ENCODE results near the gene FIGNL1. TPM values are rescaled to one million over a fixed set of nuclear protein-coding genes. Genes with fewer than 3 reads are reported as not detected.
A peak's percentile ranks its signal among the peaks of the same experiment; 100 is the strongest.

The FIGNL1 gene
- polyA plus RNA-seq, 2 of the 4 experiments (the other 2 are of a cell fraction), result 25.4 to 27.9 TPM

- peaks cover 11% of the 10 kb centered on the region; the same call in 1 of the 3 replicates for H3K4me1 ChIP-seq
- H3K27ac ChIP-seq, result peak overlapping the region; percentile 78 to 88
- DNase-seq (ENCODE audit: low read depth in 1 of 2, low spot score in 1 of 2) (no peak), FAIRE-seq (no peak), ATAC-seq (peak in 1 of 2 experiments; percentile 10; a peak in 2 of 6 replicates)
- WGBS (ENCODE audit: missing lambda C conversion rate), result 20% methylated on average over 5 of the region's 5 CpGs
- H3K4me3 ChIP-seq, result peak overlapping the region; percentile 90
- TF ChIP-seq NR3C1 (IDR thresholded peaks at IDR 0.05) (no peak), SMC3 (IDR thresholded peaks at IDR 0.05) (no peak), CHD2 (IDR thresholded peaks at IDR 0.05; ENCODE audit: low read length, partially characterized antibody) (no peak), ZSCAN20 (CRISPR knock-in tag; IDR thresholded peaks at IDR 0.05) (no peak), RNF2 (IDR thresholded peaks at IDR 0.05; ENCODE audit: borderline replicate concordance, low read depth) (no peak), ZFP36 (IDR thresholded peaks at IDR 0.05; ENCODE audit: borderline replicate concordance, partially characterized antibody) (no peak), BCL3 (IDR thresholded peaks at IDR 0.05) (no peak), USF2 (IDR thresholded peaks at IDR 0.05) (no peak), GATA3 (IDR thresholded peaks at IDR 0.05; ENCODE audit: borderline replicate concordance) (no peak), SREBF2 (IDR thresholded peaks at IDR 0.05) (no peak), RFX5 (IDR thresholded peaks at IDR 0.05) (no peak), HOXB5 (CRISPR knock-in tag; IDR thresholded peaks at IDR 0.05) (no peak), HDAC2 (IDR thresholded peaks at IDR 0.05) (no peak), JUN (IDR thresholded peaks at IDR 0.05) (no peak), MAX (IDR thresholded peaks at IDR 0.05) (no peak), PBX3 (IDR thresholded peaks at IDR 0.05) (no peak), KDM1A (IDR thresholded peaks at IDR 0.05; ENCODE audit: low read depth) (no peak), NPAS2 (CRISPR knock-in tag; IDR thresholded peaks at IDR 0.05; ENCODE audit: borderline replicate concordance) (no peak), CEBPB (IDR thresholded peaks at IDR 0.05) (no peak)
- POLR2A ChIA-PET, result no interaction called here
- CTCF ChIA-PET, result interaction anchor here (0.7 to 1.2 kb wide), 5 partner anchors 14 to 714 kb away, joined by 3 to 4 read pairs (median 3); no protein-coding TSS in a partner anchor
- peak overlapping the region; percentile 97 for H3K4me2 ChIP-seq
- no peaks in the 10 kb centered on the region for H3K9me3 ChIP-seq
Observed at GRCh38 chr7:50449501-50449880, 659 bp downstream of the FIGNL1 start.

- no peak for FAIRE-seq
- POLR2A ChIA-PET, result no interaction called here
- no peak for TF ChIP-seq RARB (CRISPR knock-in tag; IDR thresholded peaks at IDR 0.05)
- TF ChIP-seq CBX2 (IDR thresholded peaks at IDR 0.05; ENCODE audit: borderline replicate concordance, low read depth), result no peak
- TF ChIP-seq CBX8 (IDR thresholded peaks at IDR 0.05), result no peak
- TF ChIP-seq POLR2A (IDR thresholded peaks at IDR 0.05; ENCODE audit: low read length), result no peak
- no peak for TF ChIP-seq HOXB5 (CRISPR knock-in tag; IDR thresholded peaks at IDR 0.05)
- TF ChIP-seq NFE2L2 (conservative IDR thresholded peaks at IDR 0.05; ENCODE audit: low read length), result no peak
- no peak for TF ChIP-seq REST (IDR thresholded peaks at IDR 0.05)
- TF ChIP-seq POLR2AphosphoS2 (conservative IDR thresholded peaks at IDR 0.05; ENCODE audit: low read length), result no peak
- TF ChIP-seq ELK1 (IDR thresholded peaks at IDR 0.05; ENCODE audit: low read depth, low read length), result no peak
- TF ChIP-seq FOXS1 (CRISPR knock-in tag; IDR thresholded peaks at IDR 0.05), result no peak
- TF ChIP-seq JUN (IDR thresholded peaks at IDR 0.05), result no peak
- no peak for TF ChIP-seq HDAC2 (IDR thresholded peaks at IDR 0.05)
- no peak for TF ChIP-seq CEBPB (IDR thresholded peaks at IDR 0.05)
- TF ChIP-seq HMGXB4 (CRISPR knock-in tag; IDR thresholded peaks at IDR 0.05; ENCODE audit: borderline replicate concordance), result no peak
- TF ChIP-seq HES2 (IDR thresholded peaks at IDR 0.05), result no peak
Observed at GRCh38 chr7:50448823-50449222, 1.3 kb downstream of the FIGNL1 start.

More at GRCh38 chr7:50448823-50449222, 1.3 kb downstream of the FIGNL1 start:
- H3K4me2 ChIP-seq, result peak overlapping the region; percentile 97
- DNase-seq (ENCODE audit: low read depth in 1 of 2, low spot score in 1 of 2) (no peak), ATAC-seq (no peak)
- H3K9me3 ChIP-seq, result no peaks in the 10 kb centered on the region
- no peak overlapping the region for H3K27ac ChIP-seq
- H3K4me1 ChIP-seq, result peaks cover 11% of the 10 kb centered on the region; the same call in 1 of the 3 replicates
- no peak overlapping the region for H3K4me3 ChIP-seq
- CTCF ChIA-PET, result interaction anchor here (1.0 to 1.5 kb wide), 2 partner anchors 10 to 184 kb away, joined by 3 read pairs; no protein-coding TSS in a partner anchor
